GM12878 (cell line): ENCODE results near the gene RERE. TPM values are rescaled to one million over a fixed set of nuclear protein-coding genes. Genes with fewer than 3 reads are reported as not detected.

Experiments
- ATAC-seq: fragments of 200-7000 bp; cut with Tn5 transposase; 3 replicates; pipeline ENCODE4 v1.9.1; 2020; ENCODE audit warnings: mild to moderate bottlenecking, moderate library complexity
- BruUV-seq: library from RNA; stranded (reverse); fragments of 400-500 nt; replicated peaks from 2 replicates; lab custom pipeline; 2021; lab: Mats Ljungman, UMichigan
- CTCF ChIA-PET: fragments of 300-600 bp; sonication (Branson Sonifier 250); formaldehyde crosslinking; extraction: SDS; loops from one replicate; lab custom pipeline; 2021; ENCODE audit warnings: inconsistent platforms; lab: Yijun Ruan, JAX
- POLR2A ChIA-PET: fragments of 350-600 bp; formaldehyde crosslinking; extraction: SDS; loops from one replicate; lab custom pipeline; 2021; ENCODE audit warnings: inconsistent platforms; lab: Charles Lee
- RAD21 ChIA-PET: fragments of 300-600 bp; sonication (Branson Sonifier 250); formaldehyde crosslinking; loops from one replicate; lab custom pipeline; 2023; ENCODE audit warnings: antibody characterized with exemption; ENCODE audit not compliant: unreplicated experiment; lab: Charles Lee
- SMC1A ChIA-PET: fragments of 300-600 bp; sonication (Branson Sonifier 250); formaldehyde crosslinking; loops from one replicate; lab custom pipeline; 2023; ENCODE audit not compliant: unreplicated experiment, uncharacterized antibody; lab: Charles Lee
- DNase-seq: peaks from one replicate; pipeline ENCODE4 v3.0.0-alpha.2; 2011; ENCODE audit warnings: low read depth, low spot score
- FAIRE-seq: peaks from 3 replicates; lab custom pipeline; 2011; peaks lifted over from hg19 to GRCh38; lab: Jason Lieb, UNC
- H2AFZ ChIP-seq: 2 replicates; pipeline ENCODE4 v1.6.0; 2011; ENCODE audit warnings: low read depth, low read length, control low read depth; ENCODE audit not compliant: control insufficient read depth
- H3K27ac ChIP-seq: 2 replicates; pipeline ENCODE4 v1.5.1; 2011; ENCODE audit warnings: control low read depth; ENCODE audit not compliant: control insufficient read depth, insufficient read depth
- H3K27me3 ChIP-seq, 2 experiments: replicated peaks in 1 of 2; 2 replicates each; pipeline versions ENCODE4 v1.6.0 to v1.6.1; 2011; ENCODE audit warnings: low read length in 1 of 2; ENCODE audit not compliant: control insufficient read depth in 2 of 2, insufficient read depth in 2 of 2
- H3K36me3 ChIP-seq, 2 experiments: 2 replicates each; pipeline ENCODE4 v1.5.1; 2011; ENCODE audit warnings: low read length in 1 of 2; ENCODE audit not compliant: control insufficient read depth in 2 of 2, insufficient read depth in 2 of 2
- H3K4me1 ChIP-seq: 2 replicates; pipeline ENCODE4 v1.6.1; 2011; ENCODE audit warnings: mild to moderate bottlenecking, low read length, moderate library complexity, mixed read lengths; ENCODE audit not compliant: control insufficient read depth, insufficient read depth
- H3K4me2 ChIP-seq: 2 replicates; pipeline ENCODE4 v1.6.0; 2011; ENCODE audit warnings: control low read depth; ENCODE audit not compliant: control insufficient read depth, insufficient read depth
- H3K4me3 ChIP-seq: fragments of 200-600 bp; sonication (generic); 2 replicates; pipeline ENCODE4 v1.5.1; 2016
- H3K79me2 ChIP-seq: 2 replicates; pipeline ENCODE4 v1.6.0; 2011; ENCODE audit warnings: low read length; ENCODE audit not compliant: control insufficient read depth, insufficient read depth
- H3K9ac ChIP-seq: 2 replicates; pipeline ENCODE4 v1.8.0; 2011; ENCODE audit warnings: low read length, control low read depth, mixed read lengths; ENCODE audit not compliant: control insufficient read depth, insufficient read depth
- H3K9me3 ChIP-seq: replicated peaks from 3 replicates; pipeline ENCODE4 v1.5.1; 2011; ENCODE audit warnings: mild to moderate bottlenecking, low read length; ENCODE audit not compliant: control insufficient read depth, insufficient read depth
- H4K20me1 ChIP-seq: 2 replicates; pipeline ENCODE4 v1.6.0; 2011; ENCODE audit not compliant: control insufficient read depth, insufficient read depth
- EP300 ChIP-seq, 2 experiments: fragments of 150-350 bp in 1 of 2; IDR thresholded peaks; 2 replicates each; pipeline ENCODE4 v1.6.1; 2011 to 2012; ENCODE audit warnings: low read depth in 2 of 2, low read length in 2 of 2, borderline replicate concordance in 1 of 2, improper control_type of control experiment in 1 of 2, inconsistent platforms in 1 of 2; ENCODE audit not compliant: control insufficient read depth in 1 of 2
- HSF1 ChIP-seq: fragments of 150-350 bp; IDR thresholded peaks from 2 replicates; pipeline ENCODE4 v1.6.1; 2014; ENCODE audit warnings: mild to moderate bottlenecking, low read depth, low read length
- IRF4 ChIP-seq: IDR thresholded peaks from 2 replicates; pipeline ENCODE4 v1.6.1; 2011; ENCODE audit warnings: low read depth, low read length
- MTA3 ChIP-seq: IDR thresholded peaks from 2 replicates; pipeline ENCODE4 v1.6.1; 2012; ENCODE audit warnings: low read length, inconsistent platforms, borderline replicate concordance
- NR2F1 ChIP-seq: fragments of 450-650 bp; conservative IDR thresholded peaks from 2 replicates; pipeline ENCODE4 v1.6.1; 2017; ENCODE audit warnings: mild to moderate bottlenecking
- PKNOX1 ChIP-seq: fragments of 450-650 bp; IDR thresholded peaks from 2 replicates; pipeline ENCODE4 v1.6.1; 2016; ENCODE audit warnings: mild to moderate bottlenecking
- SRF ChIP-seq, 2 experiments: IDR thresholded peaks; 2 replicates each; pipeline ENCODE4 v1.6.1; 2011; ENCODE audit warnings: low read depth in 2 of 2, low read length in 2 of 2, mild to moderate bottlenecking in 1 of 2, moderate library complexity in 1 of 2
- STAT3 ChIP-seq: IDR thresholded peaks from 2 replicates; pipeline ENCODE4 v1.6.1; 2011; ENCODE audit warnings: low read depth, low read length, improper control_type of control experiment
- ZBTB11 ChIP-seq: fragments of 450-650 bp; formaldehyde crosslinking; IDR thresholded peaks from 2 replicates; pipeline ENCODE4 v1.5.0; 2022; ENCODE audit warnings: mild to moderate bottlenecking, missing genetic modification characterization
- ZSCAN29 ChIP-seq: fragments of 450-650 bp; IDR thresholded peaks from 2 replicates; pipeline ENCODE4 v1.6.1; 2017; ENCODE audit warnings: mild to moderate bottlenecking, moderate library complexity
- WGBS: methylation state at CpG from one replicate; pipeline ENCODE4 v1.1.6; 2016; ENCODE audit warnings: low lambda C conversion rate; ENCODE audit not compliant: insufficient replicate concordance, insufficient coverage; ENCODE audit errors: missing lambda C conversion rate; 5-methylcytosine and 5-hydroxymethylcytosine counted together
- in situ Hi-C: fragments of 300-500 bp; cut with MboI; formaldehyde crosslinking; loops from 9 replicates; pipeline ENCODE4 v1.14.3; 2018; ENCODE audit warnings: mixed read lengths
- intact Hi-C: fragments of 100-400 bp; cut with micrococcal nuclease; formaldehyde crosslinking; loops from one replicate; pipeline ENCODE4 v1.14.2; 2022; ENCODE audit not compliant: unreplicated experiment
- polyA plus RNA-seq, 11 experiments: library from polyadenylated mRNA; depleted of rRNA in 4 of 11; unstranded in 6 of 11; stranded (reverse) in 5 of 11; fragments of >200 nt; fragmentation: Nextera tagmentation in 4 of 11; fragmentation: Illumina TruSeq in 1 of 11; extraction: Ambion mirVana in 4 of 11; extraction: Trizol in 1 of 11; gene quantifications; 1 replicate in 1 of 11; 2 replicates in 10 of 11; pipeline versions ENCODE4 v1.2.1 to v1.2.3, GENCODE V29; 2011 to 2016; ENCODE audit warnings: inconsistent platforms in 2 of 11, missing spikeins in 2 of 11, low read depth in 1 of 11
- total RNA-seq, 4 experiments: library from RNA; depleted of rRNA in 3 of 4; stranded (reverse); fragments of >200 nt in 3 of 4; fragmentation: Illumina TruSeq in 1 of 4; extraction: Trizol in 1 of 4; gene quantifications; 2 replicates each; pipeline versions ENCODE4 v1.2.1 to v1.2.3, GENCODE V29; 2013 to 2021

RERE gene
- total and polyA plus RNA-seq, 10 of the 15 experiments (the other 5 are each of a cell fraction or from before 2014, with no cell fraction given), result 5.2 to 60.5 (median 20.2) TPM

GRCh38 chr1:8580566-8580965, 236.9 kb downstream of the RERE start:
- no peak overlapping the region for H3K4me3 ChIP-seq
- no peaks in the 10 kb centered on the region for H3K9me3 ChIP-seq
- TF ChIP-seq MTA3, result no peak
- TF ChIP-seq ZBTB11 (CRISPR knock-in tag), result no peak
- TF ChIP-seq IRF4, result no peak
- no peak for TF ChIP-seq ZSCAN29
- TF ChIP-seq HSF1, result no peak
- no peak for TF ChIP-seq NR2F1
- TF ChIP-seq EP300 (IDR thresholded peaks at IDR 0.05; ENCODE audit: borderline replicate concordance in 1 of 2, control insufficient read depth in 1 of 2, low read depth in 2 of 2, low read length in 2 of 2), result no peak
- no peak for TF ChIP-seq PKNOX1
- TF ChIP-seq STAT3, result no peak
- no peak for TF ChIP-seq SRF (IDR thresholded peaks at IDR 0.05; ENCODE audit: low read depth in 2 of 2, low read length in 2 of 2)
- no peaks in the 10 kb centered on the region for H3K36me3 ChIP-seq
- ChIA-PET RAD21 (interaction anchor here (1.2 to 2.1 kb wide), 2 partner anchors 17 to 269 kb away, joined by 4 to 6 read pairs; no protein-coding TSS in a partner anchor), CTCF (interaction anchor here (0.6 to 1.9 kb wide), 5 partner anchors 8 to 268 kb away, joined by 3 to 8 read pairs (median 5); no protein-coding TSS in a partner anchor), SMC1A (interaction anchor here (0.9 to 2.9 kb wide), 7 partner anchors 11 to 146 kb away, joined by 4 to 17 read pairs (median 4); no protein-coding TSS in a partner anchor), POLR2A (no interaction called here)
- no peak overlapping the region for H3K4me2 ChIP-seq
- no peak overlapping the region for H3K9ac ChIP-seq
- no peak overlapping the region for H3K27ac ChIP-seq
- H2AFZ ChIP-seq, result no peak overlapping the region
- H3K79me2 ChIP-seq, result no peaks in the 10 kb centered on the region; the same call in 1 of the 2 replicates
- no TSS peak for BruUV-seq
- intact Hi-C loops, result no loop called here
- in situ Hi-C loops, result no loop called here
- H3K4me1 ChIP-seq, result no peaks in the 10 kb centered on the region
- H4K20me1 ChIP-seq, result no peaks in the 10 kb centered on the region
- FAIRE-seq (no peak), DNase-seq (no peak), ATAC-seq (no peak)
- H3K27me3 ChIP-seq, result no peaks in the 10 kb centered on the region
- 64% methylated on average over 4 of the region's 4 CpGs for WGBS
